ENCODE results near the gene MCOLN1.

The MCOLN1 gene

DNA sequence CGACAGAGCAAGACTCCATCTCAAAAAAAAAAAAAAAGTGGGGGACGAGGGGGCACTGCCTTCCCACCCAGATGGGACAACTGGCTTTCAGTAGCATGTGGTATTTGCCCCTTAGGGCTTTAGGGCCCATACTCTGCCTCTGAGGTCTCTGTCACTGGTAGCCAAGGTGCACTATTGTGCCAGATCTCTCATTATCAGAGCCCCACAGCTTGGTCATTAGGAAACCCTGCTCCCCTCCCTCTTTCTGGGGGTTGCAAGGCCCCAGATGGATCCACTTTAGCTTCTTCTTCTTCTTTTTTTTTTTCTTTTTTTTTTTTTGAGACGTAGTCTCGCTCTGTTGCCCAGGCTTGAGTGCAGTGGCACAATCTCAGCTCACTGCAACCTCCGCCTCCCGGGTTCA is 17.7 kb upstream of the MCOLN1 start:
- DNase-seq, result no peak

DNA sequence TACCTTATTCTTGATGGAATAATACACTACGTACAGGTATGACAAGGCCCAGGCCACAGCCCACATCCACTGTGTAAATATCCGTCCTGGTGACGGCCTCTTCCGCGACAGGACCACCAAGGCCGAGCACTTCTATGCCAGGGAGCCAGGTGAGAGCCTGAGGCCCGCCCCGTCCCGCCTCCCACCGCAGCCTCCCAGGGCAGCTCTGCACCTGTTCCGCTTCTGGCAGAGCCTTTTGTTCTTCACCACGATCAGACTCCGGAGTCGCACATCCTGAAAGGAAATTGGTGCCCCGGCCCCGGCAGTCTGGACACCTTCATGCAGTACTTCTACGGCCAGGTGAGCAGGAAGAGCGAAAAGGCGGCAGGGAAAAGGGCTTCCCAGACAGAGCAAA is 17.1 kb upstream of the MCOLN1 start:
- no peak for DNase-seq

DNA sequence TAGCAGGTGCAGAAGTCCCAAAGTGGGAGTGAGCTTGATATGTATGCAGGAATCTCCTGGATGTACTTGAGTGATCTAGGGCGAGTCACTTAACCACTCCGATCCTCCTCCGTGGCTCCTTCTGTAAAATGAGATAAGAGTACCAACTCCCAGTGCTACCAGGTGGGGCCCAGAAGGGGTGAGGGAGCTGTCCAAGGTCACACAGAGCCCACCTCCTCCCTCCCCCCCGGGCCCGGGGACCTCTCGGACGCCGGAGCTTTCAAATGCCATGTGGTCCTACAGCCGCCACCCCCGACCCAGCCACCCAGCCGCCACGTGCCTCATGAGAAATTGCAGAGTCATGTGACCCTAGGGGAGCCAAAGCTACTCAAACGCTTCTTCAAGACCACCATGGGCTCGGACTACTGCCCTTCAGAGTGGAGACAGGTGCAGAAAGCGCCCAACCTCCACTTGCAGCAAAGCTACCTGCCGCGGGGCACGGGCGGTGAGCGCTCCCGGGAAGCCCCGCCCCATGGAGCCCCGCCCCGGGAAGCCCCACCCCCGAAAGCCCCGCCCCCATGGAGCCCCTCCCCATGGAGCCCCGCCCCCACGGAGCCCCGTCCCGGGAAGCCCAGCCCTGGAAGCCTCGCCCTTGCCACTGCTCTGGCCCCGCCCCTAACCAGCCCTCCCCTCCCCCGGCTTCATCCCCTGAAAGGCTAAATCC is 16.6 kb upstream of the MCOLN1 start:
- DNase-seq, result no peak

DNA sequence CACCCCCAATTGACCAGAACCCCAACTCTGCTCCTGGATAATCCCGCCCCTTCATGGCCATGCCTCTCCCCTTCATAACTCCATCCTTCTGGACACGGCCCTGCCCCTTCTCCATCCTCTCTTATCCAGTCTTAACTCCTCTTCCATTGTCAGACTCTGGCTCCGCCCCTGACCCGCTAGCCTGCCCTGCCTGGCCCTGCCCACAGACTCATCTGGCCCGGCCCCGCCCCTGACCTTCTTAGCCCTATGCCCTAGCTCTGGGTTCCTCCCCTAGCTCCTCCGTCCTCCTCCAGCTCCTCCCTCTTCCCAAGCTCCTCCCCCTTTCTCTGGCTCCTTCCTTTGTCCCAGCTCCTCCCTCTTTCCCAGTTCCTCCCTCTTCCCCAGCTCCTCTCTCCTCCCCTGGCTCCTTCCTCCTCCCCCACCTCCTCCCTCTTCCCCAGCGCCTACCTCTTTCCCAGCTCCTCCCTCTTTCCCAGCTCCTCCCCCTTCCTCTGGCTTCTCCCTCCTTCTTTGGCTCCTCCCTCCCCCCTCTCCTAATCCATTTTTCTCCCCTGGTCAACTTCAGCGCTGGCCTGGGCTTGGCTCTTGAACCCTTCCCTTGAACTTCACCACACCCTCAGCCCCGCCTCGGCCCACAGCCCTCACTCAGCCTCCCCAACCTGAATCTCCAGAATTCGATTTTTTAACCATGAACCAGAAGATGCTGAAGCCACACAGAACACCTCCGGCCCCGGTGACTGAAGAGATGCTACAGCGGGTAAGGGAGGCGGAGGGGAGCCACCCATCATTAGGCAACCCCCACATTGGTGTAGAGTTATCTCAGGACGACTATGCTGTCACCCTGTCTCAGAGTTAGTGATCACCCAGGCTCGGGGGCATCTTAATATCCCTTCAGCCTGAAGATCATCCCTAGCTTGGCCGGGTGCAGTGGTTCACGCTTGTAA is 15.8 kb upstream of the MCOLN1 start:
- DNase-seq, result peak in 1 of 4 experiments; percentile 16

DNA sequence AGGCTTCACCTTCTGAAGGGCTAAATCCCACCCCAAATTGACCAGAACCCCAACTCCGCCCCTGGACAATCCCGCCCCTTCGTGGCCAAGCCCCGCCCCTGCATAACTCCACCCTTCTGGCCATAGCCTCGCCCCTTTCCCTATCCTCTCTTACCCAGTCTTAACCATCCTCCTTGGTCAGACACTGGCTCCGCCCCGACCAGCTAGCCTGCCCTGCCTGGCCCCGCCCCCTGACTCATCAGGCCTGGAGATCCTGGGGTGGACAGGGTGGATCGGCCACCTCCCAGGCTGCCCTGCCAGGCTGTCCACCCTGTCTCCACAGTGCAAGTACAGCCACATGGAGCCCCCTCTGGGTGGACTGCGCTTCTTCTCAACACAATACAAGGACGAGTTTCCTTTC is 14.5 kb upstream of the MCOLN1 start:
- DNase-seq, result no peak

DNA sequence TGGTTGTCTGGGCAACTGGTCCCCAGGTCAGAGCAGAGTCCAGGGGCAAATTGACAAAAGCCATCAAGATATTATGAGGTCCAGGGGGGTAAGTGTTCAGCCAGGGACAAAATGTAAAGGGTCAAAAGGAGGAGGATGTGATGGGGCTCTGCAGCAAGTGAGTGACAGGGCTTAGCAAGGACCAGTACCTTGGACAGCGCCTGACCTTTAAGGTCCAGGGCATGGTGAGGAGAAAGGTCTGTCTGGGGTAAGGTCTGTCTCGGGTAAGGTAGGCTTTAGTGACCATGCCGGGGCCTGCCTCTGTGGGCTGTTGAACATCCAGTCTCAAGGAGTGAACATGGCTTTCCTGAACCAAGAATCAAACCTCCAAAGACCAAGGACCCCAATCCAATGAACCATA is 12.8 kb upstream of the MCOLN1 start:
- no peak for DNase-seq

DNA sequence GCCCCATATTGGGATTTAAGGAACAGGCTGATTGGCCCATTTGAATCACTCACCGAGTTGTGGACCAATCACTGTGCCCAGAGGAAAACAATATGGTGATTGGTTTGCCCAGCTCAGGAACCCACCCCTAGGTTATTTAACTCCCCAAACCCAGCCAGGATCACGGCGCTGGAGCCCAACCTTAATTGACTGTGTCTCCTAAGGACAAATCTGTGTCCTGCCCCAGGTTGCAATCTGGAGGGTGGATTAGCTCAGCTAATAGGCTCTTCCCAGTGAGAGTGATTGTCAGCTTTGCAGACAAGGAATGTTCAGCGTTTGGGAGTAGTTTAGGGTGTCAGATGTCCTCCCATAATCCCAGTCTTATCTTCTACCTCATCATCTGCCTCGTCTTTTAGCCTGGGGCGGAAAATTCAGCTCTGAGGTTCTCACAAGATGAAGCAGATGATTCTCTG is 10.0 kb upstream of the MCOLN1 start:
- no peak for DNase-seq

DNA sequence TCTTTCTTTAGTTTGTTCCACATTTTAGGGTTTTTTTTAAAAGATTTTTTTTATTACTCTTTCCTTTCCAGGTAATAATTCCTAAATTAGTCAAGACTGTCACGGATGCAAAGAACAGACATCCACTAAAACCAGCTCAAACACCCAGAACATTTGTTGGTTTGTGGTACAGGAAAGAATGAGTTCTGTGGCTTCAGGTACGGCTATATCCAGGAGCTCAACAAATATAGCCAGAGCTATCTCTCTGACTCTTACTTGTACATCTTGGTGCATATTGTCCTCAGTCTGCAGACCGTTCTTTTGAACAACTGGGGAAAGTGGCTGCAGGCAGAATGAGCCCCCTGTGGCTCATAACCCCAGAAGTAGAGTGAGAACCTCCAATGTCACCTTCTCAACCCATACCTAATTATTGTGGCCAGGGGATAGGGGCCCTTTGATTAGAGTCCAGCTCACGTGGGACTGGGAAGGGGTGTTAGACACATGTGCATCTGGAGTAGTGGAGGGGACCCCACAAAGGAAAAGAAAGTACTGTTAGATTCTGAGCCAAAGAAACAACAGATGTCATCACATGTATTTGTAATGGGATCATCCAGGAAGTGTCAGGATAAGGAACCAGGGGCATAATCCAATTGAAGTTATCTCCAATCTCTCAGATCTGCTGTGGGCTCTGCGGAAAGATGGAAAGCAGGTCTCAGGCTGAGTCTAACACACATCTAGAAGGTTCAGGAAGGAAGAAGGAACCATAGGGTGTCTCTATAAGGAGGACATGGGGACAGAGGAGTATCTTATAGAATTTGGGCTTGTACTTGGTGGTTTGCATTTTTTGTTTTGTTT is 8.4 kb upstream of the MCOLN1 start:
- DNase-seq, result no peak

DNA sequence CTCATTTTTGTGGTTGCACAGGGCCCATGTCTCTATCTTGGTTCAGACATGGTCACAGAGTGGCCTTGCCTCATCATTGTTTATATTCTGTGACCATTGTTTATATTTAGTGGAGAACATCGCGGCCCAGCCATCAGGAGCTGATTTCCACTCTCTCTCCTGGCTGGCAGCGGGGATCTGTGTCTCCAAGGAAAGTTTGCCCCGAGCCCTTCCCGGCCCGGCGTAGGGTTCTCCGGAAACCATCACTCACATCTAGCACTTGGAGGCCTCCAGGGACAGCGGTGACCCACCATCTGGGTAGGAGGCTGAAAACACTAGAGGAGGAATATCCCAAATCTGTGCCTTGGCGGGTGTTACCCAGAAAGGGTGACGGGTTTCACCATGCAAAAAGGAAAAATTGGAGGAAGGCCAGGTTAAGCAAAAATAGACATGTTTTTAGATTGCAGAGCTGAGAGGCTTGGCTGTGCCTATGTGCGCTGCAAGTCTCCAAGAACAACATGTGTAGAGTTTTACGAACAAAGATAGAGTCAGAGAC is 7.2 kb upstream of the MCOLN1 start:
- no peak for DNase-seq

DNA sequence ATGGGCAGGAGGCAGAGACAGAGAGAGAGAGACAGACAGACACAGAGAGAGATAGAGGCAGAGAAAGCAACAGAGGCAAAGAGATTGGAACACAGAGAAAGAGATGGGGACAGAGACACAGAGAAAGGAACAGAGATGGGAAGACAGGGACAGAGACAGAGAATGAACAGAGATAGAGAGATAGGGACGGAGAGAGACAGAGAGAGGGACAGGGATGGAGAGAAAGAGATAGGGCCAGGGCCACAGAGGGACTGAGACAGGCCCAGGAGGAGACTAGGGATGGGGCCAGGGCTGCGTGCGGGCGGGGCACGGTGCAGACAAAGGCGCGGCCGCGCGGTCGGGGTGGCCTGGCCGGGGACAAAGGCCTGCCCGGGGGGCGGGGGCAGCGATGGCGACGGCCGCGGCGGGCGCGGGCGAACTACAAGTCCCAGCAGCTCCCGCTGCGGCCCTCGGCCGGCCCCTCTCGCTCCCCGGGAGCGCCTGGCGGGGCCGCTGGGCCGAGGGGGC is 6.7 kb upstream of the MCOLN1 start, which contains the start of gene ZNF358:
ZNF358 (plus strand) TSS at position 459 of the 507 bp plus-strand sequence. CDS start 3,140 bp downstream, outside the sequence.
- no peak for DNase-seq

DNA sequence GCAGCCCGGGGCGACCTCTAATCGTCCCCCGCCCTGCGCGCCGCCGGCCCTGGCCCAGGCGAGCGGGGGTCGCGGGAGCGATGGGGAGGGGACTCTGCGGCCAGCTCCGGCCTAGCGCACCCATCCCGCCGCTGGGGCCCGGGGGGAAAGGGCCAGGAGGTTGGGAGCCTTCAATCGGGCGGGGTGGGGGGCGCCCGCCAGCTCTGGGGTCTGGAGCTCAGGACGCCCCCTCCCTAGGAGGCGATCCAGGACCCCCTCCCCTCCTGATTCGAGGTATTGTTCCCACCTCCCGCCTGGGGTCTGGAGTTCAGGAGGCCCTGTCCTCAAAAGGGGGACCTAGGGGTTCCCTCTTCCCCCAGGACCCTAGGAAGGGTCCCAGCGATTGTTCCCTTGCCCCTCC is 6.1 kb upstream of the MCOLN1 start:
- no peak for DNase-seq

DNA sequence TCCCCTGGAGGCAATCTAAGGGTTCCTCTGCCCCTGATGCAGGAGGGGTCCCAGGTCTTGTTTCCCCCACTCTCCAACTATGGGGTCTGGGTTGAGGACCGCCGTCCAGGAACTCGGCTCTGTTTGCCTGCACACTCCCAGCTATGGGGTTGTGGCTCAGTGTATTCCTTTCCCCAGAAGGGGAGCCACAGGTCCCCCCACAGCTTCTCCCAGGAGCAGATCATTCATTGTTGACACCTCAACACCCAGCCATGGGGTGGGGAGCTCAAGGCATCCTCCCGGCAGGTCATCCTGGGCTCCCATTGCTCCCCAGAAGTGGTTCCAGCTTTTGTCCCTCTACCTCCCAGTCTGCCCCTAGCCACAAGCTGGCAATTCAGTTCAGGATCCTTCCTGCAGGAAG is 5.5 kb upstream of the MCOLN1 start:
- DNase-seq, result no peak

DNA sequence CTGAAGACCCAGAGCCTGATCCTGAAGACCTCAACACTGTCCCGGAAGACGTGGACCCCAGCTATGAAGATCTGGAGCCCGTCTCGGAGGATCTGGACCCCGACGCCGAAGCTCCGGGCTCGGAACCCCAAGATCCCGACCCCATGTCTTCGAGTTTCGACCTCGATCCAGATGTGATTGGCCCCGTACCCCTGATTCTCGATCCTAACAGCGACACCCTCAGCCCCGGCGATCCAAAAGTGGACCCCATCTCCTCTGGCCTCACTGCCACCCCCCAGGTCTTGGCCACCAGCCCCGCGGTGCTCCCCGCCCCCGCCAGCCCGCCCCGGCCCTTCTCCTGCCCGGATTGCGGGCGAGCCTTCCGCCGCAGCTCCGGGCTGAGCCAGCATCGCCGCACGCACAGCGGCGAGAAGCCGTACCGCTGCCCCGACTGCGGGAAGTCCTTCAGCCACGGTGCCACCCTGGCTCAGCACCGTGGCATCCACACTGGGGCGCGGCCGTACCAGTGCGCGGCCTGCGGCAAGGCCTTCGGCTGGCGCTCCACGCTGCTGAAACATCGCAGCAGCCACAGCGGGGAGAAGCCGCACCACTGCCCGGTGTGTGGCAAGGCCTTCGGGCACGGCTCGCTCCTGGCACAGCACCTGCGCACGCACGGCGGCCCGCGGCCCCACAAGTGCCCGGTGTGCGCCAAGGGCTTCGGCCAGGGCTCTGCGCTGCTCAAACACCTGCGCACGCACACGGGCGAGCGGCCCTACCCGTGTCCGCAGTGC is 2.9 kb upstream of the MCOLN1 start:
- DNase-seq, result no peak

DNA sequence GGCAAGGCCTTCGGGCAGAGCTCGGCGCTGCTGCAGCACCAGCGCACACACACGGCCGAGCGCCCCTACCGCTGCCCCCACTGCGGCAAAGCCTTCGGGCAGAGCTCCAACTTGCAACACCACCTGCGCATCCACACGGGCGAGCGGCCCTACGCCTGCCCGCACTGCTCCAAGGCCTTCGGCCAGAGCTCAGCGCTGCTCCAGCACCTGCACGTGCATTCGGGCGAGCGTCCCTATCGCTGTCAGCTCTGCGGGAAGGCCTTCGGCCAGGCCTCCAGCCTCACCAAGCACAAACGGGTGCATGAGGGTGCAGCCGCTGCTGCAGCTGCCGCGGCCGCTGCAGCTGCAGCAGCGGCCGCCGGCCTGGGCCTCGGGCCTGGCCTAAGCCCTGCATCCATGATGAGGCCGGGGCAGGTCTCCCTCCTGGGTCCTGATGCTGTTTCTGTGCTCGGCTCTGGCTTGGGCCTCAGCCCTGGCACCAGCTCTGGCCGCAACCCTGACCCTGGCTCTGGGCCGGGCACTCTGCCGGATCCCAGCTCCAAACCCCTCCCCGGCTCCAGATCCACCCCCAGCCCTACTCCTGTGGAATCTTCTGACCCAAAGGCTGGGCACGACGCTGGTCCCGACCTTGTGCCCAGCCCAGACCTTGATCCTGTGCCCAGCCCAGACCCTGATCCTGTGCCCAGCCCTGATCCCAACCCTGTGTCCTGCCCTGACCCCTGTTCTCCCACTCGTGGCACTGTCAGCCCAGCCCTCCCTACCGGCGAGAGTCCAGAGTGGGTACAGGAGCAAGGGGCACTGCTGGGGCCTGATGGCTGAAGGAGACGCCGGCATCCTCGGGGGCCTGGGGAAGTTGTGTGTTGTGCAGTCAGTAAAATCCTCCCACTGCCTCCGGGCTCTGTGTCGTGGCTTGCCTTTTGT is 2.0 kb upstream of the MCOLN1 start:
- DNase-seq, result no peak

DNA sequence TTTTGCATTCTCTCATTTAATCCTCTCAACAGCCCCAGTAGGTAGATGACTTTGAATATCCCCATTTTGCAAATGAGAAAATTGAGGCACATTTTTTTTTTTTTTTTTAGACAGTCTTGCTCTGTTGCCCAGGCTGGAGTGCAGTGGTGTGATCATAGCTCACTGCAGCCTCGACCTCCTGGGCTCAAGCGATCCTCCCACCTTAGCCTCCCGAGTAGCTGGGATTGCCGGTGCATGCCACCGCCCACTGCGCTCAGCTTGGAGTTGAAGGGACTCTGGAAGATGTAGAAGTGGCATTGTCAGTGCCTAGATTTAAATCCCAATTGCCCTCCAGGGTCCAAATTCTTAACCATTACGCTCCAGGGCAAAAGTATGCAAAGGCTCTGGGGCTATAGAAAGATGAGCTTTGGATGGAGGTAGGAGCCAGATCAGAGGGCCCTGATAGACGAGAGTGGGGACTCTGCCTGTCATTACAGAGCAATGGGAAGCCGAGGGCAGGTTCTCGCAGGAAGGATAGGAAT is 813 bp upstream of the MCOLN1 start:
- DNase-seq, result no peak

DNA sequence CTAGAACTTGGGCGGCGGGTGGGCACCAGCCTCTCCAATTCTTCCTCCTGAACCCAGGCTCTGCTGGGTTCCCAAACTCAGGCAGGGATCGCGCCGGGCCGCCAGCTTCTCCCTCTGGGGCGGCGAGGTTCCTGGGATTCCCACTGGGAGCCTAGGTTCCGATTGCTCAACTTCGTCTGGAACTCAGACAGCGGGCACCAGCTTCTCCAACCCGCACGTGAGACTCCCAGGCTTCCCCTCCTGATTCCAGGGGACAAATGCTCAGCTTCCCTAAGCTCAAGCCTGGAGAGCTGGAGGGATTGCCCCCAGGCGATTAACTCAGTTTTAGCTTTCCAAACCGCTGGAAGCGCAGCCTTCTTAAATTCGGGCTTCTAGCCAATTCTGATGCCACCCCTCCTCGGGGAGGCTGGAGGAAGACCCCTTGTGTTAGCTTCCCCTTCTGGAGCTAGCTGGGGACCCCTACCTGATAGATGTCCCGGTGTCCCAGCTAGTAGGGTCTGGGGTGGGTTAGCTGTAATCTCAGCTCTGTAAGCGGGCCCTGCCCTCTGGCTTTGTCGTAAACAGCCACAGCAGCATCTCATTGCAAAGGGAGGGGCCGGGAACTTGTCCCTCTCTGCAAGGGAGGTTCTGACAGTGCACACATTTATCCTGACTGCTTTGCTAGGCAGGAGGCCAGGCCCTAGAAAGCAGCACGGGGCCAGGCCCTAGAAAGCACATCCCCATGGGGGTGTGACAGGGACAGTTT is 671 bp downstream of the MCOLN1 start:
- no peak for DNase-seq

DNA sequence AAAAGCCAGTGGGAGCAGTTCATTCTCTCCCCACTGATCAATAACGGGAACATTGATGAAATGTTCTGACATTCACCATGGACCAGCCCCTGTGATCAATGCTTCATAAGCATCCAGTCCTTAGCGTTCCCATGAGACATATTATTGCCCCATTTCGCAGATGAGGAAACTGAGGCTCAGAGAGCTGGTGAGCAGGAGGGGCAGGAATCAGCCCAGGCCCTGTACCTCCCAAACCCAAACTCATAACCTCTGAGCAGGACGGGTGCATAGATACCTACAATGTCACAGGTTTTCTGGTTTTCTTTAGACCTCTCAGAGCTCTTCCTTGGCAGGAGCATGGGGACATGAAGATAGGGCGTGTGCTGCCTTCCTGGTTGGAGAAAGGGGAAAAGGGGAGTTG is 2.1 kb downstream of the MCOLN1 start:
- no peak for DNase-seq

DNA sequence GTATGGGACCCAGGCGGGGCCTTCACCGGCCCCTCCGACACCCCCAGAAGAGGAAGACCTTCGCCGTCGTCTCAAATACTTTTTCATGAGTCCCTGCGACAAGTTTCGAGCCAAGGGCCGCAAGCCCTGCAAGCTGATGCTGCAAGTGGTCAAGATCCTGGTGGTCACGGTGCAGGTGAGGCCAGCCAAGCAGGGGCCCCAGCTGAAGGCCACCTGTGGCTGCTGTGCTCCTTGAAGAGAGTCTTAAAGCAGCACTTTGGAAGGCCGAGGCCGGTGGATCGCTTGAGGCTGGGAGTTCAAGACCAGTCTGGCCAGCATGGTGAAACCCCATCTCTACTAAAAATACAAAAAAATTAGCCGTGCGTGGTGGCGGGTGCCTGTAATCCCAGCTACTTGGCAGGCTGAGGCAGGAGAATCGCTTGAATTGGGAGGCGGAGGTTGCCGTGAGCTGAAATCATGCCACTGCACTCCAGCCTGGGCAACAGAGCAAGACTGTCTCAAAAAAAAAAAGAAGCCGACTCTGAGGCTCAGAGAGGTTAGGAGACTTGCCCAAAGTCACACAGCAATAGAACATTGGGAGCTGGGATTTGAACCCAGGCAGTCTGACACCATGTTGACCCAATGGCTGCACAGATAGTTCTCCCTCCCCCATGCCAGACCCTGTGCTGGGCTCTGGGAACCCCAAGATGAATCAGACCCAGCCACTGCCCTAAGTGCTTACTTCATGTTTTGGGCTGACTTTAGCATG is 2.7 kb downstream of the MCOLN1 start:
- no peak for DNase-seq
